ENCODE measurements around the gene CATSPERZ.

The CATSPERZ gene

DNA sequence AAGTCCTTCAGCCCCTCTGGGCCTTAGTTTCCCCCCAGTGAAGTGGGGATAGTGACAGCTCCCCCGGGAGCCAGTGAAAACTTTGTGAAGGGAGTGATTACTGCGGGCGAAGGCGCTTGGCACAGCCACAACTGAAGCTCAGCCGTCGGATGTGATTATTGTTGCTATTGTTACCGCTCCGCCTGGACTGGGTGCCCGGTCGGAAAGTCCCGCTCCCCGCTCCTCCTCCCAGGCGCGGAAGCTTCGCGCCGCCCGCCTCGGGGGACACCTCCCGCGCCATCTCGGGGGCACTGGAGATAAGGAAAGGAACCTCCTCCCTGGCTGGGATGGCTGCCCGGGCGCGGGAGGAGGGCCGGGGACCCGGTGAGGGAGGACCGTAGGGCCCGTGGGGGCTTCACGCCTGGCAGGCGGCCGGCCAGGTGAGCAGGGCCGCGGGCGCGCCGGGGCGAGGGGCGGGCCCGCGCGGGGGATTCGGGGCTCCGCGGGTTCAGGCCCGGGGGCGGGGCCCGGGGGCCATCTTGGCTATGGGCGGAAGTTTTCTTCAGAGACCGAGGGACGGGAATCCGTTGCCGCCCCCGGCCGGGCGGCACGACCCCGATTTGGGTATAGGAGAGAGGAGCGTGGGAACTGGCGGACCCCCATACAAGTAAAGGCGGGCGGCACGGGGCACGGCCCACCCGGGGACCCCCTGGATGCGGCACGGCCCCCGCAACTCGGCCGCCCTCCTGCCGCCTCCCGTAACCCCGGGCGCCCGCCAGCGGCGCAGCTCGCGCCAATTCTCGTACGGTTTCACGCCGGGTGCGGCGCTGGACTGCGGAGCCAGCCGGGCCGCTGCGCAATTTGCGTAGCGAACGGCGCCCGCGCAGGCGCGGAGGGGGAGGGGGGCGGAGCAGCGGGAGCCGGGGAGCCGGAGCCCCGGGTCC, 14.9 kb upstream of the CATSPERZ start, which contains the start of gene GPR137:
GPR137 (plus strand) TSS at position 887 of the 923 bp plus-strand sequence. CDS start 677 bp downstream, outside the sequence.
- DNase-seq (ENCODE audit: low read depth in 1 of 2, low spot score in 1 of 2) = peak; percentile 80 to 97

DNA sequence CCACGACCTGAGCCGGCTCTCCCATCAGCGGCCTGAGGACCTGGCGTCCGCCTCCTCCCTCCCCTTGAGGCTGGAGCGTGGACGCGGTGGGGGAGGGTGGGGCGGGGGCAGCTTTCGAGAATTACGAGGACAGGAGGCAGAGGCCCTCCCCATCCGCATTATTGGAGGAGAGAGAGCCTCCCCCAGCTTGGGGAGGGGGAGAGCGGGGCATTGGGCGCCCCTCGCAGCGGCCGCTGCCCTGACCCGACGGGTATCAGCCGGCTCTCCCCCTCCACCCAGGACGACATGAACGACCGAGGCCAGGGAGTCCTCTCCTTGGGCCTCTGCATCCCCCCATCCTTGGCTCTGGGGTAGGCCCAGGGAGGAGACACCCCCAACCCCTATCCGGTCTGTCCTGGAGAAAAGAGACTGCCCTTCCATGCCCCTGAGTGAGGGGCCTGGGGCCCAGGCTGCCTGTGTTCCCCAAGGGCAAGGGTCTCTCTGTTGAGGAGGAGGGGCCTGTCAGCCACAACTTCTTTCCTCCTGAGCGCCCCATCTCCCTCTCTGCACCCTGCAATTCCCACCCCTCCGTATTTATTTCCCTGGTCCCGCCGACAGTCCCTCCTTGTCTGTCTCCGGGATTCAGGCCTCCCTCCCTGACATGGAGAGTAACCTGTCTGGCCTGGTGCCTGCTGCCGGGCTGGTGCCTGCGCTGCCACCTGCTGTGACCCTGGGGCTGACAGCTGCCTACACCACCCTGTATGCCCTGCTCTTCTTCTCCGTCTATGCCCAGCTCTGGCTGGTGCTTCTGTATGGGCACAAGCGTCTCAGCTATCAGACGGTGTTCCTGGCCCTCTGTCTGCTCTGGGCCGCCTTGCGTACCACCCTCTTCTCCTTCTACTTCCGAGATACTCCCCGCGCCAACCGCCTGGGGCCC, 14.0 kb upstream of the CATSPERZ start:
- DNase-seq (ENCODE audit: low read depth in 1 of 2, low spot score in 1 of 2) = no peak

DNA sequence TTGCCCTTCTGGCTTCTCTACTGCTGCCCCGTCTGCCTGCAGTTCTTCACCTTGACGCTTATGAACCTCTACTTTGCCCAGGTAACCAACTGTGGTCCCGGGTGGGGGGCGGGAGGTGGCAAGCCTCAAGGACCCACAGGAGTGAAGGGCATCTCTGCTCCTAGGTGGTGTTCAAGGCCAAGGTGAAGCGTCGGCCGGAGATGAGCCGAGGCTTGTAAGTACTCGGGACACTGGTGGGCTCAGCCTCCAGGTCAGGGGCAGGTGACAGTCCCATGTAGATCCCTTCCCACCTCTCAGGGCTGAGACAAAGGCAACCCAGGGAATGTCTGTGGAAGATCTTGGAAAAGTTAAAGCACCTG, 13.4 kb upstream of the CATSPERZ start:
- DNase-seq (ENCODE audit: low read depth in 1 of 2, low spot score in 1 of 2) = no peak

DNA sequence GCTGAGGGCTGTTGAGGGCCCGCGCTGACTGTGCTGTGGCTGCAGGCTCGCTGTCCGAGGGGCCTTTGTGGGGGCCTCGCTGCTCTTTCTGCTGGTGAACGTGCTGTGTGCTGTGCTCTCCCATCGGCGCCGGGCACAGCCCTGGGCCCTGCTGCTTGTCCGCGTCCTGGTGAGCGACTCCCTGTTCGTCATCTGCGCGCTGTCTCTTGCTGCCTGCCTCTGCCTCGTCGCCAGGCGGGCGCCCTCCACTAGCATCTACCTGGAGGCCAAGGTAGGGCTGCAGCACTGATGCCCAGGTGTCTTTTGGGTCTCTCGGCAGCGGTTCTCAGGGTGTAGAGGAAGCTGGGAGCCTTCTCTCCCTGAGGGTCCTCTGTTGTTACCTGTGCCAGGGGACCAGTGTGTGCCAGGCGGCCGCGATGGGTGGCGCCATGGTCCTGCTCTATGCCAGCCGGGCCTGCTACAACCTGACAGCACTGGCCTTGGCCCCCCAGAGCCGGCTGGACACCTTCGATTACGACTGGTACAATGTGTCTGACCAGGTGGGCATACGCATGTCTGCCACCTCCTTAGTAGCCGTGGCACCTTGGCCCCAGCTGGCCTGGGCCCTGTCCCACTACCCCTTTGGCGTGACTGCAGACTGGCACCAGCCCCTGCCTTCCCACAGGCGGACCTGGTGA, 12.3 kb upstream of the CATSPERZ start:
- no peak for DNase-seq (ENCODE audit: low read depth in 1 of 2, low spot score in 1 of 2)

DNA sequence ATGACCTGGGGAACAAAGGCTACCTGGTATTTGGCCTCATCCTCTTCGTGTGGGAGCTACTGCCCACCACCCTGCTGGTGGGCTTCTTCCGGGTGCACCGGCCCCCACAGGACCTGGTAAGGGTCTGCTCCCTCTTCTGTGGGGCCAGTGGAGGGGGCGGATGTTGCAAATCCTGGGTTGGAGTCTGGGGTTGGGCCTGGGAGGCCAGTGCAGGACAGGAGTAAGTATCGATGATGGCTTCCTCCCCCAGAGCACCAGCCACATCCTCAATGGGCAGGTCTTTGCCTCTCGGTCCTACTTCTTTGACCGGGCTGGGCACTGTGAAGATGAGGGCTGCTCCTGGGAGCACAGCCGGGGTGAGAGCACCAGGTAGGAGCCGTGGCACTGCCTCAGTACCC, 11.8 kb upstream of the CATSPERZ start:
- DNase-seq (ENCODE audit: low read depth in 1 of 2, low spot score in 1 of 2) = no peak

DNA sequence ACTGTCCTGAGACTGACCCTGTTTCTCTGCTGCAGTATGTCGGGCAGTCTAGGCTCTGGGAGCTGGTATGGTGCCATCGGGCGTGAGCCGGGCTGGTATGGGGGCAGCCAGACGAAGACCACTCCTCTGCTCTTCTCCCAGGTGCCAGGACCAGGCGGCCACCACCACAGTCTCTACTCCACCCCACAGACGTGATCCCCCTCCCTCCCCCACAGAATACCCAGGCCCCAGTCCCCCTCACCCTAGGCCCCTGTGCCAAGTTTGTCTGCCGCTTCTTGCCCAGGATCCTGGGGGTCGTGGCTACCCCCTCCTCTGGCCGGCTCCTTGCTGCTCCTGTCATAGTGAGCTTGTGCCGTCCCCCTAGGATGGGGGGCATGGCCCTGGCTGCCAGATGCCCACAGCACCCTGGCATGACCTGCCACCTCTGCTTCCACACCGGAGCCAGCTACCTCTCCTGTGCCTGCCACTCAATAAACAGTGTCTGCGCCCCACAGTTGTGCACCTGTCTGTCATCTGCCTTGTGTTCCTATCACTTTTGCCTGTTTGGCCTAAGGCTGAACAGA, 11.1 kb upstream of the CATSPERZ start:
- no peak for DNase-seq (ENCODE audit: low read depth in 1 of 2, low spot score in 1 of 2)

DNA sequence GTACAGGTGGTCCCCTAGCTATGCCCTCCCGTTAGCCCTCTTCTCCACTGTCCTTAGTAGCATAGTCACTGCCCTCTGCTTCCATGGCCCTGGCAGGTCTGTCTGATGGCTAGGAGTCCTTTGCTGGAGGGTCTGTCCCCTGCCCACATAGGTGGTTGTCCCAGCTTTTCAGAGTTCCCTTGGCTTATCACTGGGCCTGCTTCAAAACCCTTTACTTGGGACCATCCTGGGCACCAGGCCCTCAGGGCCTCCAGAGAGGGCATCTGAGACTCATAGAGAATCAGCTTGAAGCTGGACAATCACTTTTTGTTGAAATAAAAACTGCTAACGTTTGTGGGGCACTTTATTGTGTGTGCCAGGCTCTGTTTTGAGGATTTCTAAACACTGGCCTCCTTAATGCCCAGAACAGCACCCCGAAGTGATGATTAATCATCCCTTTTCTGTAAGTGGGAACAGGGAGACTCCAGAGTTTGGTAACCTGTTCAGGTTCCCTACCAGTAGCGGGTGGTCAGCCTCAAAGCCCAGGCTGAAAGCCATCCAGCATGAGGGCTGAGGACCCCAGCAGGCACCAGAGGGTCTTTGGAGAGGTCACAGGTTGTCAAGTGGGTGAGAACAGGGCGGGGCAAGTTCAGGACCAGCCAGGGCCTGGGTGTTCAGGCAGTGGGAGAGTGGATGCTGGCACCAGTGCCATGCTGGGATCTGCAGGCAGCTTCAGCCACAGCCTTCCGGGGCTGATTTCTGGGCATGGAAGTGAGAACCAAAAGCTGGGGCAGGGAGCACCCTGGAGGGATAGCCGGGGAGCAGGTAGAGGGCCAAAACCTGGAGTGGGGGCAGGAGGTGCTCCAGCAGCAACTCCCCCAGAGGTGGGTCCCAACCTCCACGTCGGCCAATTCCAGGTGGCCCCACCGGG, 9.6 kb upstream of the CATSPERZ start:
- DNase-seq (ENCODE audit: low read depth in 1 of 2, low spot score in 1 of 2) = no peak

DNA sequence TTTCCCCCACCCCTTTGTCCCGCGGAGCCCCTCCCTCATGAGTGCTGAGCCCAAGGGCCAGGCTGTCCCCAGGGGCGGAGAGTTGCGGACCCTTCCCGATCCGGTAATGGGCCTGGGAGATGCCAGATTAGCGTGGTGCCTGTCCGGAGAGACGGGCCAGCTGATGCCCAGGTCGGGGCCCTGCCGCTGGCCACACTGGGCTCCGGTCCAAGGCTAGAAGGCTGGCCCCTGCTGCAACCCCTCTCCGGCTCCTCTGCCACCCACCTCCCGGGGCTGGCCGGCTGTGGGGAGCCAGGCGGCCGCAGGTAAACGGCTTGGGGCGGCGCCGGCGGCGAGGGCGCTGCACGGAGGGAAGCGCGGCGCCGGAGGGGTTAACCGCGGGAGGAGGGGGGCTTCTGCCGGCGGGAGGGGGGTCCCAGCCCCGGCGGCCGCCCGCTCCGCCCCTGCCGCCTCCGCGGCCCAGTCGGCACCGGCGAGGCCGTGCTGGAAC, 8.9 kb upstream of the CATSPERZ start, which contains the start of gene KCNK4:
KCNK4 (plus strand) TSS at position 41 of the 490 bp plus-strand sequence. CDS start 1,717 bp downstream, outside the sequence.
- no peak for DNase-seq (ENCODE audit: low read depth in 1 of 2, low spot score in 1 of 2)

DNA sequence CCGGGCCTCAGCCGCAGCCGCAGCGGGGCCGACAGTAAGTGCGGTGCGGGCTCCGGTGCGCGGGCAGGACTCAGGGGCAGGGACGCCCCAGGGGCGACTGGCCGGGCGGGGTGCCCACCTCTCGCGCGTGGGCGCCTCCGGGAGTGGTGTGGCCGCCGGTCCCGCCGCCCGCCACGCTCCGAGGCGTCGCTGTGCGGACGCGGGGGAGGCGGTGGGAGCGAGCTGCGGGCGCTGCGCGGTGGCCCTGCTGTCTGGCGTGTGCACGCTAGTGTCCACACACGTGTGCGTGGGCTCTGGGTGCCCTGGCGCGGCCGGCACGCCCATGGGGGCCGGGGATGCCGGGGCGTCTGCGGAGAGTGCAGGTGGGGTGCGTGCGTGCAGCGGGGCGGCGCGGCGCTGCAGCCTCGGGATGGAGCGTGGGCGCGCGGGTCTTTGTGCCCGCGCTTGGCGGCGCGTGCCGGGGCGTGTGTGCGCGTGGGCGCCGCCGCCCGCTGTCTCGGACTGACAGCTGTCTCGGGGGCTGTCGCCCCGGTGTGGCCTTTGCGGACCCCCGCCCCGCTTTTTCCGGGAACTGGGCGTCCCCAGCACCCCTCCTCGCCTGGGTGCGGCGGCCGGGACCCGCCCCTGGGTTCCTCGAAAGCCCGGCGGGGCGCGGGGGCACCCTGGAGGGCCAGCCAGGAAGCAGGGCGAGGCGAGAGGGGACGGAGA, 8.3 kb upstream of the CATSPERZ start:
- no peak for DNase-seq (ENCODE audit: low read depth in 1 of 2, low spot score in 1 of 2)

DNA sequence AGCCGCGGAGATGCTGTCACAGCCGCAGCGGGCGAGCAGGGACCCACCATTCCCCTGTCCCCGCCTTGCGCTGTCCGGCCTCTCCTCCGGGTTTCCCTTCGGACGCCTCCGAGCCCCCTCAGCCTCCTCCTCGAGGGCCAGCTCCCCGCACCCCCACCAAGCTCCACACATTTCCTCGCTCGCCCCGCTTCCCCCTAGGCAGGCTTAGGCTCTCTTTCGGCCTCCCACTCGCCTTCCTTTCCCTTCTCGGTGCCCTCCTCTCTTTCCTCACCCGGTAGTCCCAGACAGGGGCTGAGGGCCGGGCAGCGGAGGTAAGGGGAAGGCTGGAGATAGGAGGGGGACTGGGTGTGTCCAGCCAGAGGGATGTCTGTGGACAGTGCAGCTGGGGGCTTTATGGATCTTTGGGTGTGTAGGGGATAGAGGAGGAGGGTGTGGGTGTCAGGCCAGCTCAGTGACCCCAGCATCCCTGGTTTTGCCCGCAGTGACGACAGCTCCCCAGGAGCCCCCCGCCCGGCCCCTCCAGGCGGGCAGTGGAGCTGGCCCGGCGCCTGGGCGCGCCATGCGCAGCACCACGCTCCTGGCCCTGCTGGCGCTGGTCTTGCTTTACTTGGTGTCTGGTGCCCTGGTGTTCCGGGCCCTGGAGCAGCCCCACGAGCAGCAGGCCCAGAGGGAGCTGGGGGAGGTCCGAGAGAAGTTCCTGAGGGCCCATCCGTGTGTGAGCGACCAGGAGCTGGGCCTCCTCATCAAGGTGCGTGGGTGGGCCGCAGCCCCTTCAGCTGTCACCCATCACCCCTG, 7.5 kb upstream of the CATSPERZ start:
- DNase-seq (ENCODE audit: low read depth in 1 of 2, low spot score in 1 of 2) = no peak

DNA sequence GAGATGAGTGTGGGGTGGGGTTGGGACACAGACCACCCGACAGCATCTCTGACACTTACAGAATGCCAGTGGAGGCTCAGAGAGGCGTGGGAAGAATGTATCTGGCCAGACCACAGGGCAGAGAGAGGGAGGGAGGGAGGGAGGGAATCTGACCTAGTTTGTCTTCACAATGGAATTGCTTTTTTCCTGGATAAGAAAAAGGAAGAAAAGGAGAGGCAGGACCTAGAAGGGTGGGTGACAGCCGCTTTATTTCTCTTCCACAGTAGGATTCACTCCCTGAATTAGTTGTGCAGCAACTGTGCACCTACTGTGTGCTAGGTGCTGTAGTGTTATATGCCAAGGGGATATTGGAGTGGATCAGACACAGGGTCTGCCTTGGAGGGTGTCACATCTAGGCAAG, 5.4 kb upstream of the CATSPERZ start:
- DNase-seq (ENCODE audit: low read depth in 1 of 2, low spot score in 1 of 2) = no peak

DNA sequence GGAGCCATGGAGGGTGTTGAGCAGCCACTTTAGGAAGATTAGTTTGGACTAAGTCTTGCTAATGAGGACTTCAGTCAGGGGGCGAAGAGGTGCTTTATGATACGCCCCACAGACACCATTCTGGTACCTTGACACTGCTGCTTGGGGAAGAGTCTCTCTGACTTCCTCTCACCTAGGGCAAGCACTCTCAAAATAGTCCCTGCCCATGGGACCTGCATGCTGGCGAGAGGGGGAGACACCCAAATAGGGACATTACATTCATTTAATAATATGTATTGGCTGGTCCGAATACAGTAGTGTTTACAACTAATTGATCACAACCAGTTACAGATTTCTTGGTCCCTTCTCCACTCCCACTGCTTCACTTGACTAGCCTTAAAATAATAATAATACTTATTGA, 4.4 kb upstream of the CATSPERZ start:
- DNase-seq (ENCODE audit: low read depth in 1 of 2, low spot score in 1 of 2) = no peak

DNA sequence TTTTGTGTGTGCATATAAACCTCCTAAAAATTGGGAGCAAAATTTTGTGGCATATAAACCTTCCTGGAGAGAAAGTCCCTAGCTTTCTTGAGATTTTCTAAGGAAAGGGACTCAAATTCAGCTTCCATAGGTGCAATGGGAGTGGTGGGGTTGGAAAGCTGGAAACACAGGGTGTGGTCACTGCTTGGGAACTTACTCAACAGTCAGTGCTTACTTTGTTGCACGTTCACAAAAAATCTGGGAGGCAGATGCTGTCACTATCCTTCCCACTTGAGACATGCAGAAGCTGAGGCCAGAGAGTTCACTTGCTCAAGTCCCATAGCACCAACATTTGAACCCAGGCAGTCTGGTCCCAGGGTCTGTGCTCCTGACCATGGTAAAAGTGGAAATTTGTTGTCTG, 3.9 kb upstream of the CATSPERZ start:
- no peak for DNase-seq (ENCODE audit: low read depth in 1 of 2, low spot score in 1 of 2)

DNA sequence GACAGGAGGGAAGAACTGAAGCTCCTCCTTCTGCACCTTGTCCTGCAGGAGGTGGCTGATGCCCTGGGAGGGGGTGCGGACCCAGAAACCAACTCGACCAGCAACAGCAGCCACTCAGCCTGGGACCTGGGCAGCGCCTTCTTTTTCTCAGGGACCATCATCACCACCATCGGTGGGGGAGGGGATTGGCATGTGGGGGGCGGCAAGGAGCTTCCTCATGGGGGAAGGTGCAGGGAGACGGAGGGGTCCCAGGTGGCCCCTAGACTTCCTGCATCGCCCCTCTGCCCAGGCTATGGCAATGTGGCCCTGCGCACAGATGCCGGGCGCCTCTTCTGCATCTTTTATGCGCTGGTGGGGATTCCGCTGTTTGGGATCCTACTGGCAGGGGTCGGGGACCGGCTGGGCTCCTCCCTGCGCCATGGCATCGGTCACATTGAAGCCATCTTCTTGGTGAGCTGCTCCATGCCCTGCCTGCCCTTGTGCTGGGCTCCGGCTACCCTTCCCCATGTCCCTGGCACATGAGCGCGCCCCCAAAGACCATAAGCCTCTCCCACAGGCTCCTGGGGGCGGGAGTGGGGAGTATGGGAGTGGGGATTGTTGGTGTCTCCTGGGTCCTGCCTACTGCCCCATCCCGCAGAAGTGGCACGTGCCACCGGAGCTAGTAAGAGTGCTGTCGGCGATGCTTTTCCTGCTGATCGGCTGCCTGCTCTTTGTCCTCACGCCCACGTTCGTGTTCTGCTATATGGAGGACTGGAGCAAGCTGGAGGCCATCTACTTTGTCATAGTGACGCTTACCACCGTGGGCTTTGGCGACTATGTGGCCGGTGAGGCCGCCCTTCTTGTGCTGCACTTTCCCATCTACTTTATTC, 3.1 kb upstream of the CATSPERZ start:
- DNase-seq (ENCODE audit: low read depth in 1 of 2, low spot score in 1 of 2) = no peak

DNA sequence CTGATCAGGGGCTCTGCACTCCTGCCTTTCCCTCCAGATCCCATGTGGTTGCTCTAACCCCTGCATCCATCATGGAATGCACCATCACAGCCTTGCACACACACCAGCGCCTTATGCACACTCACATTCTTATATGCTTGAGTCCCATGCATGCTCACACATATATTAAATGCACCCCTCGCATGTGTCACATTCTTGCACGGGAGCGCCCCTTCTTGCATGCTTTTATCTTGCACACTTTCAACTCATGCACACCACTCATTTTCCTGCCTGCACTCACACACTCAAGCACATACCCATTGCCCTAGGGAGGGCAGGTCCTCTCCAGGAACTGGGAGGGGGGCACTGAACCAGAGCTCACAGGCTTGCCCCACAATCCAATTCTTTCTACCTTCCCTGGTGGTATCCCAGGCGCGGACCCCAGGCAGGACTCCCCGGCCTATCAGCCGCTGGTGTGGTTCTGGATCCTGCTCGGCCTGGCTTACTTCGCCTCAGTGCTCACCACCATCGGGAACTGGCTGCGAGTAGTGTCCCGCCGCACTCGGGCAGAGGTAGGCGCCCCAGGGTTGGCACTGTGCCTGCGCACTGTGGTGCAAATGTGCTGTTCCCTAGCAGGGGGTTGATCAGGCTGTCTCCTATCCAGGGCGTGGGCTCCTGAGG, 2.3 kb upstream of the CATSPERZ start:
- no peak for DNase-seq (ENCODE audit: low read depth in 1 of 2, low spot score in 1 of 2)

DNA sequence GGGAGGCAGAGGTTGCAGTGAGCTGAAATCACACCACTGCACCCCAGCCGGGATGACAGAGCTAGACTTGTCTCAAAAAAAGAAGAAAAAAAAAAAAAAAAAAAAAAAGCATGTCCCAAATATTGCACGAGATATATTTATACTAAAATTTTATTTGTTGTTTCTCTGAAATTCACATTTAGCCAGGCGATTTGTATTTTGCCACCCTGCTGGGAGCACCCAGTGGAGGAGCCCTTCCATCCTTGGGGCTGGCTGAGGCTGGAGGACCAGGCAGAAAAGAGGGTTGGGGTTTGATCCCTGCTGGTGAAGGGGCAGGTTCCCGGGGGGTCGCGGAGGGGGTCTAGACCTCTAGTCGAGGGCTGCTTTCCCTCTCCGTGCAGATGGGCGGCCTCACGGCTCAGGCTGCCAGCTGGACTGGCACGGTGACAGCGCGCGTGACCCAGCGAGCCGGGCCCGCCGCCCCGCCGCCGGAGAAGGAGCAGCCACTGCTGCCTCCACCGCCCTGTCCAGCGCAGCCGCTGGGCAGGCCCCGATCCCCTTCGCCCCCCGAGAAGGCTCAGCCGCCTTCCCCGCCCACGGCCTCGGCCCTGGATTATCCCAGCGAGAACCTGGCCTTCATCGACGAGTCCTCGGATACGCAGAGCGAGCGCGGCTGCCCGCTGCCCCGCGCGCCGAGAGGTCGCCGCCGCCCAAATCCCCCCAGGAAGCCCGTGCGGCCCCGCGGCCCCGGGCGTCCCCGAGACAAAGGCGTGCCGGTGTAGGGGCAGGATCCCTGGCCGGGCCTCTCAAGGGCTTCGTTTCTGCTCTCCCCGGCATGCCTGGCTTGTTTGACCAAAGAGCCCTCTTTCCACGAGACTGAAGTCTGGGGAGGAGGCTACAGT, 952 bp upstream of the CATSPERZ start:
- no peak for DNase-seq (ENCODE audit: low read depth in 1 of 2, low spot score in 1 of 2)

Measured in activated CD4-positive, alpha-beta T cell treated with anti-CD3 and anti-CD28 coated beads, Interleukin-2, amount 50 U/mL, for 24 hours (primary cell).